GM04503 (cell line): ENCODE measurements around the gene CHST9.
"Not testable (repeated sequence)": the region's sequence is repeated elsewhere in the genome, so short reads cannot be mapped to it uniquely, and the experiment has no call there.

Source experiments
- DNase-seq: peaks from one replicate; pipeline ENCODE4 v3.0.0-alpha.2; 2012; ENCODE audit warnings: low read depth

The CHST9 gene, protein sequence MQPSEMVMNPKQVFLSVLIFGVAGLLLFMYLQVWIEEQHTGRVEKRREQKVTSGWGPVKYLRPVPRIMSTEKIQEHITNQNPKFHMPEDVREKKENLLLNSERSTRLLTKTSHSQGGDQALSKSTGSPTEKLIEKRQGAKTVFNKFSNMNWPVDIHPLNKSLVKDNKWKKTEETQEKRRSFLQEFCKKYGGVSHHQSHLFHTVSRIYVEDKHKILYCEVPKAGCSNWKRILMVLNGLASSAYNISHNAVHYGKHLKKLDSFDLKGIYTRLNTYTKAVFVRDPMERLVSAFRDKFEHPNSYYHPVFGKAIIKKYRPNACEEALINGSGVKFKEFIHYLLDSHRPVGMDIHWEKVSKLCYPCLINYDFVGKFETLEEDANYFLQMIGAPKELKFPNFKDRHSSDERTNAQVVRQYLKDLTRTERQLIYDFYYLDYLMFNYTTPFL

DNA sequence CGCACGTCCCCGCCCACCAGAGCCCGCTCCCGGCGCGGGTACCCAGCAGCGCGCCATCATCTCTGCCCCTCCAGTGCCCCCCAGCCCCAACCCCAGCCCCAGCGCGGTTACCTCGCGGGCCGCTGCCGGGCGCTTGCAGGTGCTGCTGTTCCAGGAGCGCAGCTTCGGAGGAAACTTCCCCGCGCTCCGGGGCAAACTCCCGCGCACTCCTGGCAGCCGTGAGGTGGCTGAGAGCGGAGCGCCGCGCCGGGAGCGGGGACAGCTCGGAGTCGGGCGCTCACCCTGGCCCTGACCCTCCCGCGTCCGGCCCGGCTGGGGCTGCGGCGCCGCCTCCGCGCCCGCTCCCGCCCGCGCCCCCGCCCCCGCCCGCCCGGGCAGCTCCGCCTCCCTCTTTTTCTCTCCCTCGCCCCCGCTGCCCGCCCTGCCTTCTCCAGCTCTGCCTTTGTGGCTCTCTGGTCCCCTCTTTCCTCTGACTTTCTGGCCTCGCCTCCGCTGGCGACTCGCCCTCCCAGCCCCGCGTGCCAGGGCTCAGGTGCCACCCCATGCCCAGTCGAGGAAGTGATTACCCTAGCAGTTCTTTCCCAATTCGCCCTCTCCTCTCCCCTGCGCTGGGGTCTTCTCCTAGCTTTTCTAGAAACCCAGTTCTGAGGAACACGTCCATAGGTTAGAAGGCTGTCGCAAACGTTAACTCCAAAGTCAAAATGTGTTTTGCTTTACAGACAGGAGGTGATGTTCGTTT is at the start of gene CHST9:
CHST9 (minus strand) TSS at position 284 of the 739 bp plus-strand sequence. CDS start 42,499 bp downstream, outside the sequence.
- no peak for DNase-seq

DNA sequence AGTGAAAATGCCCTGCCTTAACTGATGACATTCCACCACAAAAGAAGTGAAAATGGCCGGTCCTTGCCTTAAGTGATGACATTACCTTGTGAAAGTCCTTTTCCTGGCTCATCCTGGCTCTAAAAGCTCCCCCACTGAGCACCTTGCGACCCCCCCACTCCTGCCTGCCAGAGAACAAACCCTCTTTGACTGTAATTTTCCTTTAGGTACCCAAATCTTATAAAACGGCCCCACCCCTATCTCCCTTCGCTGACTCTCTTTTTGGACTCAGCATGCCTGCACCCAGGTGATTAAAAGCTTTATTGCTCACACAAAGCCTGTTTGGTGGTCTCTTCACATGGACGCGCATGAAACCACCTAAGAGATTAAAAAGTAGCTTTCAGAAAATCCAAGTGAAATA is 47.2 kb upstream of the CHST9 start:
- DNase-seq = not testable (repeated sequence)

DNA sequence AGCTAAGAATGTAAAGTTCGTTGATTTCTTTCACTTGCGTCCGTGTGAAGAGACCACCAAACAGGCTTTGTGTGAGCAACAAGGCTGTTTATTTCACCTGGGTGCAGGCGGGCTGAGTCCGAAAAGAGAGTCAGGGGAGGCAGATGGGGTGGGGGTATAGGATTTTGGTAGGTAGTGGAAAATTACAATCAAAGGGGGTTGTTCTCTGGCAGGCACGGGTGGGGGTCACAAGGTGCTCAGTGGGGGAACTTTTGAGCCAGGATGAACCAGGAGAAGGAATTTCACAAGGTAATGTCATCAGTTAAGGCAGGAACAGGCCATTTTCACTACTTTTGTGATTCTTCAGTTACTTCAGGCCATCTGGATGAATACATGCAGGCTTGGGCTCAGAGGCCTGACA is 46.6 kb upstream of the CHST9 start:
- DNase-seq = not testable (repeated sequence)

DNA sequence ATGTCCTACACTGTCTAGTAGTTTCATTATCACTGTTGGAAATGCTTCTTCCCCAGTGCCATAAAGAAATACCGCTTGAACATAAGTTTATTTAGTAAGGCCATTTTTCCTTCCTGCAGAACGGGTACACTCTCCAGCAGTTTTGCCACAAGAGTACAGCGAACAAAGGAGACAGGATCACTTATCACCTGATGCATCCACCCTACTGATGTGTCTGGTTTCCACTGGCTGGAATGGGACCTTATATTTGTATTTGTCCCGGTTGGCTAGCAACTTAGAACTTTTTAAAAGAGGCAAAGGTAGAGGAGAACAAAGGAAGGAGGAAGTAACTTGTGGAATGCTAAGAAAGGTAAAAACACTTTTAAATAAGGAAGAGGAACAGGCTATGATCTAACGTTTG is 46.1 kb upstream of the CHST9 start:
- not testable (repeated sequence) for DNase-seq

DNA sequence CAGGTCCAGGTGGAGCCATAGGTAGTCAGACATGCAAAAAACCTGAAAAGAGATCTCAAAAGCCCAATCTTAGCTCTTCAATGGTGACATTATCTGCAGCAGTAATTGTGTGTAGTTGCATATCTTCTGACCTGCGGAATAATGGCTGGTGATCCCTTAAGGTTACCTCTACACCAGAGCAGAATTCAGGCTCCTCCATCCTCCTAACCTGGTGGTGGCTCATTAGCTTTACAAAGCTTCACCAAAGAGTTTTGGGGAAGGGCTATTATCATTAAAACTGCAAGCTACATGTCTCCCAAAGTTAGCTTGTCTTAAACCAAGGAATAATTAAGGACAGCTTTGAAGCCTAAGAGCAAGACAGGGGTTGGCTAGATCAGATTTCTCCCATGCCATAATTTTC is 42.6 kb upstream of the CHST9 start:
- DNase-seq = no peak

DNA sequence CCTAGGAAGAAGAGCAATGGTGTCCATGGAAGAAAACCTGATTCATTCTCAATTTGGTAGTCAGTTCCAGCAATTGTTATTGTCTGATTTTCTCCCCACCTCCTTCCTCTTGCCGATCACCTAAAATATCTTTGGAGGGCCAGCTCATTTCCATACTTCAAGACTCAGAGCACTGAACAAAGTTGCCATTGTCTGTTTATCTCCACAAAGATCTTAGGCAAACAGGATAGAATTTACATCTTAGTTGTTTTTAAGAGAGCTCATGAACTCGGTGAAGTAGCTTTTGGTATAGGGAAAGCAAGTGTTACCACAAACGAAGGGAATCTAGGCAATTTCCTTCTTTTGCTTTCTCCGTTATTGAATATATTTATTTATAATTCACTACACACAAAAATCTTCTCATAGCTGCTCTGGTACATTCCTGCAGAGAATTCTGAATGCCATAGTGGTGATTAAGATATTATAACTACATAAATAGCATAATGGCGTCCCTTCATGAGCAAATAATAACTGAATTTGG is 41.5 kb upstream of the CHST9 start:
- DNase-seq = no peak

DNA sequence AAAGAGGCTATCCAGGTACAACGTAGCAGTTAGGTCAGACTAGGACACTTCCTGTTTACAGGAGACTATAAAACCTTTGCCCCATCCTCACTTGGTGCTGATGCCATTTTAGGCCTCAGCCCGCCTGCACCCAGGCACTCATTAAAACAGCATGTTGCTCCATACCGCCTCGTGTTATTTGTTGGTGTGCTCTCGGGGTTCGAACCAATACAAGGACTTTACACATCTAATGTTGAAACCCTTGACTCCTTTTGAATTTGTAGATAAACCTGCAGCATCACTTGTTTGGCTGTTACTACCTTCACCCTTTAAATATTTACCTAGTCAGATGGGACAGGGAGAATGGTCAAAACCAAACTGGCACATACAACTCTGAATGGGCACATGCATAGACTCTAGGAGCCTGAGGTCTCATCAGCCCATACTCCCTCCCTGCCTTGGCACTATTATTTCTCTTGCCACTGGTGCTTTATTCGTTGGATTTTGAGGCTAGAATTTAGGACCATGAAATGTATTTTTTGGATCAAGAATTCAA is 40.9 kb upstream of the CHST9 start:
- no peak for DNase-seq

DNA sequence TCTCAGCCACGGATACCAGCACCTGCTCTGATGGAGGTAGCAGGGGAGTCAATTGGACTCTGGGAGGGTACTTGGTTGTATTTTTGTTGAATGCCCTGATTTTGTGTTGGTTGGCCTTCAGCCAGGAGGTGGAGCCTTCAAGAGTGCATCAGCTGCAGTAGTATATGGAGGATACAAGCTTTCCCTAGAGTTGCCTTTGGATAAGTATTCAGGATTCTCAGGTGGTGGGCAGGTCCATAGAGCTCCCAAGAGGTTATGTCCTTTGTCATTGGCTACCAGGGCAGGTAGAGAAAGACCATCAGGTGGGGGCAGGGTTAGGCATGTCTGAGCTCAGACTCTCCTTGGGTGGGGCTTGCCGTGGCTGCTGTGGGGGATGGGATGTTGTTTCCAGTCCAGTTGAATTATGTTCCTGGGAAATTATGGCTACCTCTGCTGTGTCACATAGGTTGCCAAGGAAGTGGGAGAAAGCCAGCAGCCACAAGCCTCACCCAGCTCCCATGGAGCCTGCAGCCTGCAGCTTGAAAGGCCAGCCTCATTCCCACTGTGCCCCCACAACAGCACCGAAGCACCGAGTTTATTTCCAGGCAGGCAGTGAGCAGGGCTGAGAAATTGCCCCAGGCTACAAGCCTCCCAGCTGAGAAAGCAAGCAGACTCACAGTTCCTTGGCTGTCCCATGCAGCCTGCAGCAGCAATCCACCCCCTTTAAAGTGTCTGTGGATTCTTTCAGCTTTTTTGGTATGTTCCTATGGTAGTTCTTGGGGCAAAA is 38.6 kb upstream of the CHST9 start:
- no peak for DNase-seq

DNA sequence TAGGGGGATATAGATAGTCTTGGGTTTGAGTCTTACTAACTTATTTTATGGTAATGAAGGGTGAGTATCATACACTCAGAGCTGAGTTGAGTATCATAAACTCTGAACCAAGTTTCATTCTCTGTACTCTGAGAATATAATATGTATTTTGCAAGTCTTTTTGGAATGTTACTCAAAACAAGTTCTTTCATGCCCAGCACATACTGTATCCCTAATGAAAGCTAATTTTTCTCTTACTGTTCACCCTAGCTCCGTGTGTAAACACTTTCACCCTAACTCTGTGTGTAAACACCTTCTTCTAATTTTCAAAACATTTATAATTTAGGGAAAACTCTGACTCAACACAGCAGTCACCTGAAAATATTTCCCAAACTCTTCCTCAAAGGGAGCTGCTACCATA is 29.7 kb upstream of the CHST9 start:
- no peak for DNase-seq

DNA sequence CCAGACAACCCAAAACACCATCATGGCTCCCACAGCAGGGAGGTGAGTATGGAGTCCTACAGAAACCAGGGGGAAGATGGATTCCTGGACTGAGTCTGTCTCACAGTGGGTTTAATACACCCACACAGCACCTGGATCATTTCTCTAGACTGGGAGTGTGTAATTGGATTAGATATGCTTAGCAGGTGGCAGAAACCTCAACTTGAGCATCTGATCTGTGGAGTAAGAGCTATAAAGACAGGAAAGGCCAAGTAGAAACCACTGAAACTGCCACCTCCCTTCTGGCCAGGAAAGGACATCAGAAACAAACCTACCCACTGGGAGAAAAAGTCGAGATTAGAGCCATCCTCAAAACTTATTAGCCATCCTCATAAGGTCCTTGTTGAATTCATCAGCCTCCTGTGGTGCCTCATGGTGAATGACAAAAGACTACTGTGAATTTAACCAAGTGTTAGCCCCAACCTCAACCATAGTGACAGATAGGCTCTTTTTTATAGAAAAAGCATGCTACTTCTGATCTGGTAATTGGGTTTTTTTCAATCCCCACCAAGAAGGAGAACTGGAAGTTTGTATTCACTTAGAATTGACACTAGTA is 28.1 kb upstream of the CHST9 start:
- DNase-seq = no peak

DNA sequence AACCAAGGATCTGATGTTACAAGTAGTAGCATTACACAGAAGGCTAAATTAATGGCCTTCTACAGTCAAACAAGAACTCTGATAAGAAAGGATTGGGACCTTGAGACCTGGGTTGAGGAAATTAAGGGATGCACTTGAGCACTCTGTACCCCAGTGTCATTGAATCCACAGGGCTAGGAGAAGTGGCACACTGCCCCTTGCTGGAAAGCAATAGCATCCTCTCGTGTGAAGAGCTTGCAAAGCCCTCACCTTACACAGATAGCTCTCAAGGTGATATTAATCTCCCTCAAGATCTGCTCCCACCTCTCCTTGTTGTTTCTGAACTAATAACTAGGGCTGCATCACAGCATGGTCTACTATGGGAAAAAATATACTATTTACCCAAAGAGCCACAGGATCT is 26.5 kb upstream of the CHST9 start:
- DNase-seq = no peak

DNA sequence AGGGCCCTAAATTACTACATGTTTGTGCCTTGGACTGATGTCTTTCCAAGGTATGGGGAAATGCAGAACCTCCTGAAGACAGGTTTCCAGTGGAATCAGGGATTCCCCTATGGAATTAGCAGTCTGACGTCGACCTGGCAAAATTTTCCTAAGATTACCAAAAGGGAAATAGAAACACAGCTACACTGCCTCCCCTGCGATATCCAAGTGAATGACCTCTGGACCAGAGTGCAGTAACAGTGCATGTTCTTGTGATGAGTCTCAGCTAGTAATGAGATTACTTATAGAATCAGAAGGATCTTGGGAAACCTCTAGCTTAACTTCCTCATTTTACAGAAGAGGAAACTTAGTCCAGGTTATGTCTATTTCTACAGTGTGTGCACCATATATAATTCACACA is 21.3 kb upstream of the CHST9 start:
- no peak for DNase-seq

DNA sequence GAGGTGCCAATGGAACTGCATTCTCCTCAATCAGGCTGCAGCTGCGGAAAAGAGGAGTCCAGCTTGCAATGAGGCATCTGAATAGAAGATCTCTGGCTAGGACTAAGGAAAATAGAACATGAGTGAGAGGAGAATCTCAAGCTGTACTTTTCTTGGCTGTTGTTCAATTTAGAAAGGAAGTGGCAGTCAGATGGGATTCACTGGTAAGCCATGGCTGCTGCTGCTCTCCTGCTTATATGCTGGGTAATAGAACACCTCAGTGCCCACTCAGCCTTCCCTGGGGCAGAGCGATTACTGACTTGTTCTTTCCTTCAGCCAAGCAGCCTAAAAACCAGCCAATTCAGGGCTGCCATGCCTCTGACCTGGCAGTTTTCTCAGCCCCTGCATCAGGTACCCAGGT is 17.6 kb upstream of the CHST9 start:
- DNase-seq = no peak

DNA sequence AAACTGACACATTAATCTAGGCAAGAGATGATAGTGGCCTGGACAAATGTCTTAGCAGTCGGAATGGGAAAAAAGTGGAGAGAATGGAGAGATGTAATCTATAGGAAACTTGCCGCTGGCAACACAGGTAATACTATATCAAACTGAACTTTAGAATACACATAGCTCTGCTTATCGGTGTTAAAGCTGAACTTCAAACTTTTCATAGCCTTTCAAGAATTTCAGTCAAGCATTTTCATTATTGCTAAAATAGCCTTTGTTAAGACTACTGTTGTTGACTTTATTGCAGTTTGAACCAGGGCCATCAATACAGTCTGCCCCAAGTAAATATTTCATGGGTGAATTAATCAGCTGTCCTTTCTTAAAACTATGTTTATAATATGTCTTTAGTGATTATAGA is 12.9 kb upstream of the CHST9 start:
- DNase-seq = no peak

DNA sequence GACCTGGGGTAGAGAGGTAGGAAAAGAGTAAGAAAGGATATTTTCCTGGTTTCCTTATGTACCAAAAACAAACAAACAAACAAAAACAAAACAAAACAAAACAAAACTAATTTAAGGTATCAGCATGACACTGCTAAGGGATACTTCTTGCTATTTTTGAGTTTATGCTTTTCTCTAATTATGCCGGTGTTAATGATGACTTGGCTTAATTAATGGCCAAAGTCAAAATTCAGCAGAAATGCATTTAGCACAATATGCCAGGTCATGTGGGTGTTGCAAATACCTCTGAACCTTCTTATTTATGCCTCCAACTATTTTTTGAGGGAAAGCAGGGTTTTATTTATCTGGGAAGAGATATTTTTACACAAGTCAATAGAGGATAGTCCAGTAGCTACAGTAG is 3.2 kb upstream of the CHST9 start:
- no peak for DNase-seq

DNA sequence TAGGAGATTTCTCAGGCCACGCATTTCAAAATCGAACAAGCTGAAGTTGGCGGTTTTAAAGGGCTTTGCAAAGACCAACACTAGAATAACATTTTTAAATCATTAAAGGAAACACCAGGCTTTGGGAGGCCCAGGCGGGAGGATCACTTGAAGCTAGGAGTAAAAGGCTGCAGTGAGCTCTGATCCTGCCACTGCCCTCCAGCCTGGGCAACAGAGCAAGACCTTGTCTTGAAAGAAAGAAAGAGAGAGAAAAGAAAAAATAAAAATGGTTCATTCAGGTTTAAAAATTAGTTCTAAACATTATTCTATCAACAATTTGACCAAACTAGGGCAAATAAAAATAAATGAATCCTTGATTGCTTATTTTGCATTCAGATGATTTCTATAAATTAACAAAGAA is 789 bp upstream of the CHST9 start:
- no peak for DNase-seq

DNA sequence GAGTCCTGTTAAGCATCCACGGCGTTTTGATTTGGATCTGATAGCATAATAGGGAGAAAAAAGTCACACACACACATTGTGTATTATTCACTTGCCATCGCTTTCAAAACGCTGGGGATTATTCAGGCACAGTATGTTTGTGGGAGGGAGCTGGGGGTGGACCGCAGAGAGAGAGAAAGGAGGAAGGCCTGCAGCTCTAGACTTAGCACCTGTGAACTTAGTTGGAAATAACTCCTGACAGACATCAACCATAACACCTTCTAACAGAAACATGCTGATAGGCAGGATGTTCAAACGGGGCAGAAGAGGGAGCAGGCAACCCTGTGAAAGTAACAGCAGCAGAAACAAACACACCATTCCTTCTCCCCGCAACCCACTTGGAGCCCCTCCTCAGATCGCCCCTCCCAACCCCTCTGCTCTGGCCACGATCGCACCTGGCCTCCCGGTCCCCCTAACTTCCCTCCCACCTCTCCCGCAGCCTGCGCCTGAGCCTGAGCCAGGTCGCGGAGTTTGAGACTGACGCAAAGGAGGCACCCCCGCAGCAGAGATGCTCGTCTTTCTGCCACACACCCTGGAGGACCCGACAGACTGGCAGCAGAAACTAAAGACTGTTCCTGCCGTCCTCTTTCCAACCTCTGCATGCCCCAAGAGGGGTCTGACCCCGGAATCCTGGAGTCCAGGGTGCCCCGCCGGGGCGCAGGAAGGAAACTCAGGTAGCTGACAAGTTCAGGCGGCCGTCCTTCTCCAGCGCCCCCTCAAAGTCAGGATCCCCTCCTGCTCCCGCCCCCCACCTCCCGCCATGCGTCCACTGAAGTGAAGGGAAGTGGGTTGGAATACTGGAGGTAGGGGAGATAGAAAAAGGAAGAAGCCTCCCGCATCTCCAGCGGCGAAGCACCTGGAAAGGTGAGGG is 738 bp downstream of the CHST9 start:
- DNase-seq = no peak

DNA sequence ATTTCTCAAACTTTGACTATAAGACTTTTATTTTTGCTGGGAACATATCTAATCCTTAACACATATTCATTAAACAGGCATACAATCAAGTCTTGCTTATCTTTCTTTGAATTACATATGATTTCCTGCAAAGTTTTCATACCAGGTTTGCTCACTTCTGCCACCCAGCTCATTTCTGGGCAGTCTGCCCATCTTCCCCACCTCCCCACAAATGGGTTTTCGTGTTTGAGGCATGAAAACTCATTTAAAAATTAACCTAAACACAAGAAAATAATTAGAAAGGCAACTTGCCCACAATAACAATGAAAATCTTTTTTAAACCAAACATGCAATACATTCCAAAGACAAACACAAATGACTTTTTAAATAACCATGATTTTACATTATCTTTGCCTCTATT is 3.4 kb downstream of the CHST9 start:
- DNase-seq = no peak

DNA sequence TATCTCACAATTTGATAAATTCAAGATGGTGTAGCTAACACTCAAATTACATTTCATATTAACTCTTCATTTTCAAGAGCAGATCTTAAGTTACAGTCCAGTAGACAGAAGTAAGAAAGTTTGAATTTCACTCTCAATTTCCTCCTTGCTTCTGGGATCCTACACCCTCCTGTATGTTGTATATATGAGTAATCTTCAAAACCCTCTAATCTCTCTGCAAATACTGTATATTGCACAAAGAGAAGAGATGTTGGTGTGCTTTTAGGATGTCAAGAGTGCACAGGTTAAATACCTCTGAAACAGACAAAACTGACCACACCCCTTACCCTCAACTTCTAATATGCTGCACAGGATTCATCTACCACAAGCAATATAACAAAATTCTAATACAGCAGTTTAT is 6.7 kb downstream of the CHST9 start:
- no peak for DNase-seq

DNA sequence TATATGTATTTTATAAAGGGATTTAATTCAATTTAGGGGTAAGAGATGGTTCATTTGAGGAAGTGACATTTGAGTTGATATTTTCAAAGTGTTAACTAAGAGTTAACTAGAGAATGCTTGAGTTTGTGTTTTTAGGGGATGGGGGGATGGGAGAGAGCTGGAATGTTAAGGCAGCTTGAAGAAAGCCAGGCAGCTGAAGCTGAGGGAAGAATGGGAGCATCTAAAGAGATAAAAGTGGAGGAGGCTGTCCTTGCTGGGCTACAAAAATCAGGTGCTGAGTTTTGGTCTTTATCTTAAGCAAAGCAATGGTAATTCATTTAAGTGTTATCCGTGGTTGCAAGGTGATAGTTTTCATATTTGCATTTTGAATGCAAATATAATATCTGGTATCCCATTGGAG is 9.2 kb downstream of the CHST9 start:
- no peak for DNase-seq

DNA sequence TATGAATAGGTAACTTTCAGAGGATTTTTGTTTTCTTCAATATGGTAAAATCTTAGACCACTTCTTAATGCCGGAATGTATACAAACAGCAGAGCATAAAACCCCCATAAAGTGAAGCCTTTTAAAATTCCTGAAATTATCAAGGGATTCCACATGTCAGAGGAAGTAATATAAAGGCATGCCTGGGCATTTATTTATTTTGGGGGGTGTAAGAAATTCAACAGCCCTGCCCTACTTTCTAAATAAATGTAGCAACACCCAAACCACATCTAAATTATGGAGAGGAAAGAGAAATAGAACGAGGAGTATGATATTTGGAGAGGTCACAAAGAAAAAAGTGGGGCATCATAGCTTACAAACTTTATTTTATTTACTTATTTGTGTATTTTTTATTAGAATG is 9.9 kb downstream of the CHST9 start:
- DNase-seq = no peak
